GM21528 (cell line): Measurements from ENCODE around the gene RBM33.

Source experiments
- ATAC-seq: cut with Tn5 transposase; IDR thresholded peaks from one replicate; pipeline ENCODE4 v1.9.1; 2021; ENCODE audit warnings: mild to moderate bottlenecking, moderate library complexity; ENCODE audit not compliant: unreplicated experiment, low FRiP score

RBM33 gene

GRCh38 chr7:155764438-155764793 is 120.0 kb downstream of the RBM33 start:
- ATAC-seq, result peak; percentile 29

GRCh38 chr7:155765458-155765857 is 121.0 kb downstream of the RBM33 start:
- no peak for ATAC-seq

GRCh38 chr7:155766386-155766785 is 121.9 kb downstream of the RBM33 start:
- ATAC-seq, result no peak

- no peak for ATAC-seq
Measured at GRCh38 chr7:155766966-155767916, 122.8 kb downstream of the RBM33 start.

GRCh38 chr7:155769701-155770100 is 125.2 kb downstream of the RBM33 start:
- ATAC-seq, result no peak

GRCh38 chr7:155770241-155770640 is 125.8 kb downstream of the RBM33 start:
- no peak for ATAC-seq

GRCh38 chr7:155773531-155773930 is 129.1 kb downstream of the RBM33 start:
- no peak for ATAC-seq

- no peak for ATAC-seq
Measured at GRCh38 chr7:155774947-155775346, 130.5 kb downstream of the RBM33 start.

GRCh38 chr7:155775691-155776090 is 131.2 kb downstream of the RBM33 start:
- ATAC-seq, result no peak

- no peak for ATAC-seq
Measured at GRCh38 chr7:155776606-155777005, 132.1 kb downstream of the RBM33 start.

- ATAC-seq, result no peak
Measured at GRCh38 chr7:155778349-155778748, 133.9 kb downstream of the RBM33 start.

- ATAC-seq, result no peak
Measured at GRCh38 chr7:155780884-155781283, 136.4 kb downstream of the RBM33 start.

GRCh38 chr7:155781433-155781832 is 137.0 kb downstream of the RBM33 start:
- no peak for ATAC-seq

GRCh38 chr7:155782466-155782865 is 138.0 kb downstream of the RBM33 start:
- ATAC-seq, result no peak

GRCh38 chr7:155785536-155785935 is 141.1 kb downstream of the RBM33 start:
- ATAC-seq, result no peak

GRCh38 chr7:155786491-155786890 is 142.0 kb downstream of the RBM33 start:
- ATAC-seq, result no peak

- ATAC-seq, result no peak
Measured at GRCh38 chr7:155787171-155787851, 142.8 kb downstream of the RBM33 start.

GRCh38 chr7:155788616-155789000 is 144.1 kb downstream of the RBM33 start:
- no peak for ATAC-seq

- ATAC-seq, result no peak
Measured at GRCh38 chr7:155789001-155789725, 144.7 kb downstream of the RBM33 start.

- ATAC-seq, result no peak
Measured at GRCh38 chr7:155790666-155791065, 146.2 kb downstream of the RBM33 start.

- no peak for ATAC-seq
Measured at GRCh38 chr7:155791214-155791737, 146.8 kb downstream of the RBM33 start.
